Measurements from ENCODE around the gene ACTL7B.

The ACTL7B gene

DNA sequence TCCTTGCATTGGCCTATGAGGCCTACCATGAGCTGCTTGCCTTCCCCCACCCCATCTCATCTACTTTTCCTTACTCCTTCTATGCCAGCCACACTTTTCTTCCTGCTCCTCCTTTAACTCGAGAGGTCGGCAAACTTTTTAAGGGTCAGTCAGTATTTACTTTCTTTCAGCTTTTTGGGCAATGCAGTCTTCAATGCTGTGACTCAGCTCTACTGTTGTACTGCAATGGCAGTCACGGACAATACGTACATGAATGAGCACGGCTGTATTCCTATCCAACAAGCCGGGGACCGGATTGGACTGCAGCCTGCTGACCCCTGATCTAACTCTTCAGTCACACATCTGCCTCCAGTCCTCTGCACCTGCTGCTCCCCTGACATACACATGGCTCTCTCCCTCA is 5.7 kb upstream of the ACTL7B start (continued):
- TF ChIP-seq, protein P1, sequence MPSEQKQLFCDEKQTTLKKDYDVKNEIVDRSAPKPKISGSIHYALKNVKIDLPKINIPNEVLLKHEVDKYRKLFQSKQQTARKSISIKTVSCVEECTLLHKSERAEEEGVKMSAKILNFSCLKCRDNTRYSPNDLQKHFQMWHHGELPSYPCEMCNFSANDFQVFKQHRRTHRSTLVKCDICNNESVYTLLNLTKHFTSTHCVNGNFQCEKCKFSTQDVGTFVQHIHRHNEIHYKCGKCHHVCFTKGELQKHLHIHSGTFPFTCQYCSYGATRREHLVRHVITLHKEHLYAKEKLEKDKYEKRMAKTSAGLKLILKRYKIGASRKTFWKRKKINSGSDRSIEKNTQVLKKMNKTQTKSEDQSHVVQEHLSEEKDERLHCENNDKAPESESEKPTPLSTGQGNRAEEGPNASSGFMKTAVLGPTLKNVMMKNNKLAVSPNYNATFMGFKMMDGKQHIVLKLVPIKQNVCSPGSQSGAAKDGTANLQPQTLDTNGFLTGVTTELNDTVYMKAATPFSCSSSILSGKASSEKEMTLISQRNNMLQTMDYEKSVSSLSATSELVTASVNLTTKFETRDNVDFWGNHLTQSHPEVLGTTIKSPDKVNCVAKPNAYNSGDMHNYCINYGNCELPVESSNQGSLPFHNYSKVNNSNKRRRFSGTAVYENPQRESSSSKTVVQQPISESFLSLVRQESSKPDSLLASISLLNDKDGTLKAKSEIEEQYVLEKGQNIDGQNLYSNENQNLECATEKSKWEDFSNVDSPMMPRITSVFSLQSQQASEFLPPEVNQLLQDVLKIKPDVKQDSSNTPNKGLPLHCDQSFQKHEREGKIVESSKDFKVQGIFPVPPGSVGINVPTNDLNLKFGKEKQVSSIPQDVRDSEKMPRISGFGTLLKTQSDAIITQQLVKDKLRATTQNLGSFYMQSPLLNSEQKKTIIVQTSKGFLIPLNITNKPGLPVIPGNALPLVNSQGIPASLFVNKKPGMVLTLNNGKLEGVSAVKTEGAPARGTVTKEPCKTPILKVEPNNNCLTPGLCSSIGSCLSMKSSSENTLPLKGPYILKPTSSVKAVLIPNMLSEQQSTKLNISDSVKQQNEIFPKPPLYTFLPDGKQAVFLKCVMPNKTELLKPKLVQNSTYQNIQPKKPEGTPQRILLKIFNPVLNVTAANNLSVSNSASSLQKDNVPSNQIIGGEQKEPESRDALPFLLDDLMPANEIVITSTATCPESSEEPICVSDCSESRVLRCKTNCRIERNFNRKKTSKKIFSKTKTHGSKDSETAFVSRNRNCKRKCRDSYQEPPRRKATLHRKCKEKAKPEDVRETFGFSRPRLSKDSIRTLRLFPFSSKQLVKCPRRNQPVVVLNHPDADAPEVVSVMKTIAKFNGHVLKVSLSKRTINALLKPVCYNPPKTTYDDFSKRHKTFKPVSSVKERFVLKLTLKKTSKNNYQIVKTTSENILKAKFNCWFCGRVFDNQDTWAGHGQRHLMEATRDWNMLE (tag by site-specific recombination; conservative IDR thresholded peaks at IDR 0.05; ENCODE audit: low read depth) = no peak
- TF ChIP-seq ZNF792 (tag by site-specific recombination; IDR thresholded peaks at IDR 0.05) = no peak
- TF ChIP-seq ZNF19 (tag by site-specific recombination; IDR thresholded peaks at IDR 0.05; ENCODE audit: low read depth) = no peak
- TF ChIP-seq, protein P2, sequence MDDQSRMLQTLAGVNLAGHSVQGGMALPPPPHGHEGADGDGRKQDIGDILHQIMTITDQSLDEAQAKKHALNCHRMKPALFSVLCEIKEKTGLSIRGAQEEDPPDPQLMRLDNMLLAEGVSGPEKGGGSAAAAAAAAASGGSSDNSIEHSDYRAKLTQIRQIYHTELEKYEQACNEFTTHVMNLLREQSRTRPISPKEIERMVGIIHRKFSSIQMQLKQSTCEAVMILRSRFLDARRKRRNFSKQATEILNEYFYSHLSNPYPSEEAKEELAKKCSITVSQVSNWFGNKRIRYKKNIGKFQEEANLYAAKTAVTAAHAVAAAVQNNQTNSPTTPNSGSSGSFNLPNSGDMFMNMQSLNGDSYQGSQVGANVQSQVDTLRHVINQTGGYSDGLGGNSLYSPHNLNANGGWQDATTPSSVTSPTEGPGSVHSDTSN (CRISPR knock-in tag; IDR thresholded peaks at IDR 0.05) = no peak
- no peak for TF ChIP-seq ZBTB1 (tag by site-specific recombination; IDR thresholded peaks at IDR 0.05)
- TF ChIP-seq HOXC10 (CRISPR knock-in tag; IDR thresholded peaks at IDR 0.05) = no peak
- TF ChIP-seq ZNF23 (tag by site-specific recombination; IDR thresholded peaks at IDR 0.05; ENCODE audit: borderline replicate concordance) = no peak
- no peak for TF ChIP-seq SALL2 (tag by site-specific recombination; IDR thresholded peaks at IDR 0.05; ENCODE audit: borderline replicate concordance)
- TF ChIP-seq ZNF658 (tag by site-specific recombination; IDR thresholded peaks at IDR 0.05) = no peak

DNA sequence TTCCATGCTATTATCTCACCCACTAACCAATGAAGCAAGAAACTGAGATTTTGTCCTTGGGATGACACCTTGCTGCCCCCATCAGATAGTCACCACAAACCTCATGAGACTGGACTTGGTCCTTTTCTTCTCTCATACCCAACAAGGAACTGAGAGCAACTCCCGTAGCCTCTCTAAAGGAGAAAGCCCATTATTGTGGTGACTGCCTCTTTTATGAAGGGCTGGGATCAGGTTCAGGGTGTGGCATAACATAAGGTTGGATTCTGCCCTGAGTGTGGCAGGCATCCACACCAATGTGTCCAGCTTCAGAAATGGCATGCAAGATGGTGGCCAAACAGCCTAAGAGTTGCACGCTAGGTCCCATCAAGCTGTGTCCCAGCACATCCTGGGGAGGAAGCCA is 5.0 kb upstream of the ACTL7B start:
- H3K4me3 ChIP-seq (ENCODE audit: low read depth, low read length) = no peak overlapping the region
- H3K27ac ChIP-seq (ENCODE audit: extremely low read depth, low read depth, low read length) = no peak overlapping the region
- no peaks in the 10 kb centered on the region for H3K36me3 ChIP-seq (ENCODE audit: control insufficient read depth in 2 of 2, insufficient read depth in 1 of 2, low read length in 2 of 2)
- ChIA-PET POLR2A (no interaction called here), CTCF (interaction anchor here (1.0 kb wide), 1 partner anchor 83 kb away, joined by 5 read pairs; no protein-coding TSS in a partner anchor)
- no peaks in the 10 kb centered on the region for H3K9me3 ChIP-seq (ENCODE audit: control insufficient read depth, insufficient read depth, low read depth, low read length)
- H3K4me1 ChIP-seq (ENCODE audit: control insufficient read depth, insufficient read depth, low read length) = no peaks in the 10 kb centered on the region
- TF ChIP-seq ZNF394 (tag by site-specific recombination; IDR thresholded peaks at IDR 0.05; ENCODE audit: borderline replicate concordance) (no peak), ZBTB48 (tag by site-specific recombination; IDR thresholded peaks at IDR 0.05) (no peak), ZNF664 (tag by site-specific recombination; IDR thresholded peaks at IDR 0.05) (no peak), ZNF221 (tag by site-specific recombination; IDR thresholded peaks at IDR 0.05; ENCODE audit: borderline replicate concordance) (no peak), ZNF426 (tag by site-specific recombination; IDR thresholded peaks at IDR 0.05) (no peak), ZNF2 (tag by site-specific recombination; IDR thresholded peaks at IDR 0.05) (no peak), ZNF423 (tag by site-specific recombination; IDR thresholded peaks at IDR 0.05) (no peak), ZBTB1 (tag by site-specific recombination; IDR thresholded peaks at IDR 0.05) (no peak), ZBTB8A (tag by site-specific recombination; IDR thresholded peaks at IDR 0.05) (no peak), SETDB1 (IDR thresholded peaks at IDR 0.05; ENCODE audit: insufficient read length, low read length) (no peak), ZIC2 (tag by site-specific recombination; IDR thresholded peaks at IDR 0.05) (no peak), ZEB2 (tag by site-specific recombination; IDR thresholded peaks at IDR 0.05) (no peak)
- TF ChIP-seq, protein P3, sequence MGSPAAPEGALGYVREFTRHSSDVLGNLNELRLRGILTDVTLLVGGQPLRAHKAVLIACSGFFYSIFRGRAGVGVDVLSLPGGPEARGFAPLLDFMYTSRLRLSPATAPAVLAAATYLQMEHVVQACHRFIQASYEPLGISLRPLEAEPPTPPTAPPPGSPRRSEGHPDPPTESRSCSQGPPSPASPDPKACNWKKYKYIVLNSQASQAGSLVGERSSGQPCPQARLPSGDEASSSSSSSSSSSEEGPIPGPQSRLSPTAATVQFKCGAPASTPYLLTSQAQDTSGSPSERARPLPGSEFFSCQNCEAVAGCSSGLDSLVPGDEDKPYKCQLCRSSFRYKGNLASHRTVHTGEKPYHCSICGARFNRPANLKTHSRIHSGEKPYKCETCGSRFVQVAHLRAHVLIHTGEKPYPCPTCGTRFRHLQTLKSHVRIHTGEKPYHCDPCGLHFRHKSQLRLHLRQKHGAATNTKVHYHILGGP (tag by site-specific recombination; IDR thresholded peaks at IDR 0.05) = no peak
- TF ChIP-seq, protein P4, sequence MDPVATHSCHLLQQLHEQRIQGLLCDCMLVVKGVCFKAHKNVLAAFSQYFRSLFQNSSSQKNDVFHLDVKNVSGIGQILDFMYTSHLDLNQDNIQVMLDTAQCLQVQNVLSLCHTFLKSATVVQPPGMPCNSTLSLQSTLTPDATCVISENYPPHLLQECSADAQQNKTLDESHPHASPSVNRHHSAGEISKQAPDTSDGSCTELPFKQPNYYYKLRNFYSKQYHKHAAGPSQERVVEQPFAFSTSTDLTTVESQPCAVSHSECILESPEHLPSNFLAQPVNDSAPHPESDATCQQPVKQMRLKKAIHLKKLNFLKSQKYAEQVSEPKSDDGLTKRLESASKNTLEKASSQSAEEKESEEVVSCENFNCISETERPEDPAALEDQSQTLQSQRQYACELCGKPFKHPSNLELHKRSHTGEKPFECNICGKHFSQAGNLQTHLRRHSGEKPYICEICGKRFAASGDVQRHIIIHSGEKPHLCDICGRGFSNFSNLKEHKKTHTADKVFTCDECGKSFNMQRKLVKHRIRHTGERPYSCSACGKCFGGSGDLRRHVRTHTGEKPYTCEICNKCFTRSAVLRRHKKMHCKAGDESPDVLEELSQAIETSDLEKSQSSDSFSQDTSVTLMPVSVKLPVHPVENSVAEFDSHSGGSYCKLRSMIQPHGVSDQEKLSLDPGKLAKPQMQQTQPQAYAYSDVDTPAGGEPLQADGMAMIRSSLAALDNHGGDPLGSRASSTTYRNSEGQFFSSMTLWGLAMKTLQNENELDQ (tag by site-specific recombination; IDR thresholded peaks at IDR 0.05; ENCODE audit: low read depth) = no peak
- TF ChIP-seq, protein P2 (CRISPR knock-in tag; IDR thresholded peaks at IDR 0.05) = no peak
- TF ChIP-seq, protein P5, sequence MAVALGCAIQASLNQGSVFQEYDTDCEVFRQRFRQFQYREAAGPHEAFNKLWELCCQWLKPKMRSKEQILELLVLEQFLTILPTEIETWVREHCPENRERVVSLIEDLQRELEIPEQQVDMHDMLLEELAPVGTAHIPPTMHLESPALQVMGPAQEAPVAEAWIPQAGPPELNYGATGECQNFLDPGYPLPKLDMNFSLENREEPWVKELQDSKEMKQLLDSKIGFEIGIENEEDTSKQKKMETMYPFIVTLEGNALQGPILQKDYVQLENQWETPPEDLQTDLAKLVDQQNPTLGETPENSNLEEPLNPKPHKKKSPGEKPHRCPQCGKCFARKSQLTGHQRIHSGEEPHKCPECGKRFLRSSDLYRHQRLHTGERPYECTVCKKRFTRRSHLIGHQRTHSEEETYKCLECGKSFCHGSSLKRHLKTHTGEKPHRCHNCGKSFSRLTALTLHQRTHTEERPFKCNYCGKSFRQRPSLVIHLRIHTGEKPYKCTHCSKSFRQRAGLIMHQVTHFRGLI (tag by site-specific recombination; IDR thresholded peaks at IDR 0.05) = no peak
- TF ChIP-seq, protein P6, sequence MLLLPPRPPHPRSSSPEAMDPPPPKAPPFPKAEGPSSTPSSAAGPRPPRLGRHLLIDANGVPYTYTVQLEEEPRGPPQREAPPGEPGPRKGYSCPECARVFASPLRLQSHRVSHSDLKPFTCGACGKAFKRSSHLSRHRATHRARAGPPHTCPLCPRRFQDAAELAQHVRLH (tag by site-specific recombination; IDR thresholded peaks at IDR 0.05) = no peak
